Suppressor macrophage treated with lipopolysaccharide for 1 hour (primary cell): Measurements from ENCODE around the gene WRAP53.

ENCODE experiments used
- DNase-seq, 3 donors: peaks; one replicate each; pipeline ENCODE4 v3.0.0-alpha.2; 2020 to 2022

Gene WRAP53

DNA sequence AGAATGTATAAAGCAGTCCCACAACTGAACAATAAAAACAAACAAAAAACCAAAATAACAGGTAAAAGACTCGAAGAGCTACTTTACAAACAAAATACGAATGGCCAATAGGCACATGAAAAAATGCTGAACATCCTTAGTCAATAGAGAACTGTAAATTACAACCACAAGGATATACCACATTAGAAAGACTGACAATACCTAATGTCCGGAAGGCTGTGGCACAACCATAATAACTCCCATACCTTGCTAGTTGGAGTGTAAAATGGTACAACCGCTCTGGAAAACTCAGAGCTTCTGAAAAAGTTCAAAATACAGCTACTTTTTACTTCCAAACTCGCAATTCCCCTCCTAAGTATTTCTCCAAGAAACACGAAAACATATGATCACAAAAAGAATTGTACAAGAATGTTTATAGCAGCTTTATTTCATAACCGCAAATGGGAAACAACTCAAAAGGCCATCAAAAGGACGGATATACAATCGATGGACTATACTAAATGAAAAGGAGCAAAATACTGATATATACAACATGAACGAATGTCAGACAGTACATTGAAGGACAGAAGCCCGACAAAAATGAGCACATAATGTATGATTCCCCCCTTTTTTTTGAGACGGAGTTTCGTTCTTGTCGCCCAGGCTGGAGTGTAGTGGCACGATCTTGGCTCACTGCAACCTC lies 3.3 kb upstream of the WRAP53 start:
- DNase-seq, result no peak

DNA sequence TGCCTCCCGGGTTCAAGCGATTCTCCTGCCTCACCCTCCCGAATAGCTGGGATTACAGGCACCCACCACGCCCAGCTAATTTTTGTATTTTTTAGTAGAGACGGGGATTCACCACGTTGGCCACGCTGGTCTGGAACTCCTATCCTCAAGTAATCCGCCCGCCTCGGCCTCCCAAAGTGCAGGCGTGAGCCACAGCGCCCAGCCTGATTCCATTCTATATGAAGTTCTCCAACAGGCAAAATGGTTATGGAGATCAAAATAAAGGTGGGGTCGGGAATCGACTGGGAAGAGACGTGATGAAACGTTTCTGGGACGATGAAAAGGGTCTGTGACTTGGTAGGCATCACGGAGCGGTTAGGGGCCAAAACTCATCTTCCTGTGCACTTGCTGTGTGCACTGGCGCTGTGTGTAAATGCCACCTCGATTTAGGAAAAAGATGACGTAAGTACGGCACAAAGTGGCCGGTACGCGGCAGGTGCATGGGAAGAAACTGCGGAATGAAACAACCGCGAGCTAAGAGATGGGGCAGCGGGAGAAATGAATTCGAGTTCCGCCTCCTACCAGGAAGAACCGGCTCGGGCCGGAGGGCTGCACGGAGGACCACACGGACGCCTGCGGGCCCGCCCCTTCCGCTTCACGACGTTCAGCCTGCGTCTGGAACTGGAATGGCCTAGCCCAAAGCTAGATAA lies 2.6 kb upstream of the WRAP53 start:
- DNase-seq, result peak; percentile 96 to 97 (median 96)

- peak; percentile 85 to 87 (median 85) for DNase-seq
These were observed 1.8 kb upstream of the WRAP53 start for GRCh38 chr17:7686222-7687071.

DNA sequence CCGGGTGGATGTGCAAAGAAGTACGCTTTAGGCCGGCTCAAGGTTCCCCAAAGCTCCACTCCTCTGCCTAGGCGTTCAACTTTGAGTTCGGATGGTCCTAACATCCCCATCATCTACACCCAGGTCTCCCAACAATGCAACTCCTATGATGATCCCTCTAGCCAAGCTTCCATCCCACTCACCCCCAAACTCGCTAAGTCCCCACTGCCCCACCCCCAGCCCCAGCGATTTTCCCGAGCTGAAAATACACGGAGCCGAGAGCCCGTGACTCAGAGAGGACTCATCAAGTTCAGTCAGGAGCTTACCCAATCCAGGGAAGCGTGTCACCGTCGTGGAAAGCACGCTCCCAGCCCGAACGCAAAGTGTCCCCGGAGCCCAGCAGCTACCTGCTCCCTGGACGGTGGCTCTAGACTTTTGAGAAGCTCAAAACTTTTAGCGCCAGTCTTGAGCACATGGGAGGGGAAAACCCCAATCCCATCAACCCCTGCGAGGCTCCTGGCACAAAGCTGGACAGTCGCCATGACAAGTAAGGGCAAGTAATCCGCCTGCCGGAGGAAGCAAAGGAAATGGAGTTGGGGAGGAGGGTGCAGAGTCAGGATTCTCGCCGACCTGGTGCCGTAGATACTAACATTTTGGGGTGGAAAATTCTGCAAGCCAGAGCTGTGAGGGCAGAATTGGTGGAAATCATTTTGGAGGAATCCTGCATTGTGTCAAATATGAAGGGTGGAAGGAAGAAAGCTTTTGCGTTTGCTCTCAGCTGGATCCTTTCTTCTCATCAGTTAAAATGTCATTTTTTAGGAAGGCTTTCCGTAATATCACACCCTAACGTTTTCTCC lies 987 bp upstream of the WRAP53 start, which contains the start of gene TP53:
Gene TP53, minus strand, starts transcription at position 419 of the 836 bp plus-strand sequence. CDS start 10,896 bp downstream, outside the sequence.
- DNase-seq, result peak; percentile 92 to 95 (median 92)

- no peak for DNase-seq
These were observed 585 bp downstream of the WRAP53 start for GRCh38 chr17:7688808-7689316.

GRCh38 chr17:7695586-7695985 lies 7.3 kb downstream of the WRAP53 start:
- DNase-seq, result no peak

GRCh38 chr17:7697828-7698588 lies 9.7 kb downstream of the WRAP53 start:
- no peak for DNase-seq

- no peak for DNase-seq
These were observed 12.2 kb downstream of the WRAP53 start for GRCh38 chr17:7700510-7700909.

GRCh38 chr17:7701681-7702080 lies 13.4 kb downstream of the WRAP53 start:
- no peak for DNase-seq

DNA sequence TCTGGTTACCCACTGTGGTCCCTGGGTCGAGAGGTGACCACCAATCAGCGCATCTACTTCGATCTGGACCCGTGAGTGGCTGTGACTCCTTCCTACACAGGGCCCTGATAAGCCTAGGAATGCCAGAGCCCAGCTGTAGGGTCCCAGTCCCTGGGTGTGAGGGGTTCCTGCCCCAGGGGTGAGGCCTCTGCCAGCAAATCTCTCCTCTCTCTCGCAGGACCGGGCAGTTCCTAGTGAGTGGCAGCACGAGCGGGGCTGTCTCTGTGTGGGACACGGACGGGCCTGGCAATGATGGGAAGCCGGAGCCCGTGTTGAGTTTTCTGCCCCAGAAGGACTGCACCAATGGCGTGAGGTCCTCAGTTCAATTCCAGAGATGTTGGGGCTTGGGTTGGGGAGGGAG lies 14.5 kb downstream of the WRAP53 start:
- no peak for DNase-seq

GRCh38 chr17:7703584-7704479 lies 15.6 kb downstream of the WRAP53 start:
- no peak for DNase-seq

DNA sequence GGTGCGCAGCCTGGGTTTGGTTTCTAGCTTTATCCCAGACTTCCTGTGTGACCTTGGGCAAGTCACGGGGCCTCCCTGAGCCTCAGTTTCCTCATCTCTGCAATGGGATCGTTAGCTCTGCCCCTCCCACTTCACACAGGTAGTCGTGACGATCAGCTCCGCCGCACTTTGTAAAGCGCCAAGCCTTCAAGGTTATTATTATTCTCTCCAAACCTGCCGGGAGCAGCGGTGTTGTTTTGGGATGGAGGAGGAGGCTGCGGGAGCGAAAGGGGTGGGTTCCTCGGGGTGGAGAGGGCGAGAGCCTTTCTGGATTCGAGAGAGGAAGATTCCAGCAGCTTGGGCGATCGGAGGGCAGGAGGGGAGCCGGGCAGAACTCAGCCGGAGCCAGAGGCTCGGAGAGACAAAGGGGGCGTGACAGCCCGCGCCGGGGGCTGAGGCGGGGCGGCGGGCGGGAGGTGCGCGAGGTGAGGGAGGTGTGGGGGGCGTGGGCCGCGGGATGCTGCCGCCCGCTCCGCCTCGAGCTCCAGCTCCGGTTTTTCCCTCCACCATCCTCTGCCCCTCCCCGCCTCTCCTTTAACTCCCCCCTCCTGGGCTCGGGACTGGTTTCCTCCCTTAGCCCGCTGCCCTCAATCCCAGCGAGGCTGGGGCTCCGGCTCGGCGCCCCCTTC lies 16.5 kb downstream of the WRAP53 start, which contains the start of gene EFNB3:
Gene EFNB3, plus strand, starts transcription at position 602 of the 668 bp plus-strand sequence. CDS start 397 bp downstream, outside the sequence.
- no peak for DNase-seq

DNA sequence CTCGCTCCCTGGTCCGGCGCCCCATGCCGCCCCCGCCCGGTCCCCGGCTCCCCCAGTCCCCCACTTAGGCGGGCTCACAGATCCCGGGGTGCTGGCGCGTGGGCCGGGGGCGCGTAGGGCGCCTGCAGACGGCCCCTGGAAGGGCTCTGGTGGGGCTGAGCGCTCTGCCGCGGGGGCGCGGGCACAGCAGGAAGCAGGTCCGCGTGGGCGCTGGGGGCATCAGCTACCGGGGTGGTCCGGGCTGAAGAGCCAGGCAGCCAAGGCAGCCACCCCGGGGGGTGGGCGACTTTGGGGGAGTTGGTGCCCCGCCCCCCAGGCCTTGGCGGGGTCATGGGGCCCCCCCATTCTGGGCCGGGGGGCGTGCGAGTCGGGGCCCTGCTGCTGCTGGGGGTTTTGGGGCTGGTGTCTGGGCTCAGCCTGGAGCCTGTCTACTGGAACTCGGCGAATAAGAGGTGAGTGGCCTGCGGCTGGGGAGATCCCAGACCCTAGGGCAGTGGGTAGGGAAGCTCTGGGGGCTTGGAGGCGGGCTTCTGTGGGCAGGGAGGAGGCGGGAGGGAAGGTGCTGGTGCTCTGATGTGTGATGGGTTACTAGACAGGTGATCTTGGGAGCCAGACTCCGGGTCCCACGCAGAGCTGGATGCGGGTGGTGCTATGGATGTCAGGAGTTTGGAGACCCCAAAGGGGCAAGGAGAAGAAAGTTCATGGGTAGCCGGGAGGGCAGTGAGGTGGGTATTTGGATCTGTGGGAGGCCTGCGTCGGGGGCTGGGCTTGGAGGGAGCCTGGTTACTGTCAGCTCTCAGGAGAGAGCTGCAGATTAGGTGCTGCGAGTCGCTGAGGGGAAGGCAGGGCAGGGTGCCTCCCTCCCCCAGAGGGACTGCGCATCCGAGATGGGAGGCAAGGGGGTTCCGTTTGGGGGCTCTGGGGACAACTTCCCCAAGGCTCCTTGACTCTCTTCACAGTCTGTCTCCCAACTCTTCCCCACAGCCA lies 17.3 kb downstream of the WRAP53 start:
- DNase-seq, result no peak

- no peak for DNase-seq
These were observed 18.5 kb downstream of the WRAP53 start for GRCh38 chr17:7706631-7707354.

DNA sequence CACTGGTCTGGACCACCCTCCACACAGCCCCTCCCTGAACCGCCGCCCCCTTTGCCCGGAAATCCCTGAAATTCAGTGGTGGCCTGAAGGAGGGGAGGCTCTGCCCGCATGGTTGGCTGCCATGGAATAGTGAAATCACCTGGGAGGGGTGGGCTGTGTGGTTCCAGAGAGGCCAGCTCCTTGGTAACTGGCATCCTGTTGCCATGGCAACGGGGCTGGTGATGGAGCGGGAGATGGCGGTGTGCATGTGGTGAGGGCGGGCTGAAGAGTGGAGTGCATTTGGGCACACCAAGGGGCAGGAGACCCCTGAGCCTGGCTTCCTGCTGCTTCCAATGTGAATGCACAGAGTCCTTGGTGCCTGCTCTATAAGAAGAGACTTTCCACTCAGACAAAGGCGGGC lies 19.2 kb downstream of the WRAP53 start:
- no peak for DNase-seq

GRCh38 chr17:7707858-7708750 lies 19.8 kb downstream of the WRAP53 start:
- DNase-seq, result no peak

DNA sequence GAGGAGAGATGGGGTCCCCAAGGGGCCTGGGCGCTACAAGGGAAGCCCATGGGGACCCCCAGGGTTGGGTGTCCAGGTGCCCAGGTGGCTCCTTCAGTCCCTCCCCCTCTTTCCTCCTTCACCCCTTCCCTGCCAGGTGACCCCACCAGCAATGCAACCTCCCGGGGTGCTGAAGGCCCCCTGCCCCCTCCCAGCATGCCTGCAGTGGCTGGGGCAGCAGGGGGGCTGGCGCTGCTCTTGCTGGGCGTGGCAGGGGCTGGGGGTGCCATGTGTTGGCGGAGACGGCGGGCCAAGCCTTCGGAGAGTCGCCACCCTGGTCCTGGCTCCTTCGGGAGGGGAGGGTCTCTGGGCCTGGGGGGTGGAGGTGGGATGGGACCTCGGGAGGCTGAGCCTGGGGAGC lies 20.8 kb downstream of the WRAP53 start:
- DNase-seq, result no peak
